Measurements from ENCODE around the gene FOSL1. TPM values are rescaled to one million over a fixed set of nuclear protein-coding genes. Genes with fewer than 3 reads are reported as not detected.

FOSL1 gene
- total and polyA plus RNA-seq, 2 of the 13 experiments (the other 11 are each of a cell fraction or from before 2014, with no cell fraction given): 4.0 to 4.1 TPM

- no peak for TF ChIP-seq ZNF660 (CRISPR knock-in tag; IDR thresholded peaks at IDR 0.05; ENCODE audit: borderline replicate concordance, low read depth)
- 0 out of 2 replicates have a peak, but pooled peaks have one; percentile 3 for TF ChIP-seq MYPOP (CRISPR knock-in tag; IDR thresholded peaks at IDR 0.05)
- no peak for TF ChIP-seq KLF12 (CRISPR knock-in tag; IDR thresholded peaks at IDR 0.05; ENCODE audit: borderline replicate concordance)
- no peak for TF ChIP-seq HNF4G (IDR thresholded peaks at IDR 0.05; ENCODE audit: borderline replicate concordance, low read depth, low read length)
- no peak for TF ChIP-seq HNF4G (CRISPR knock-in tag; IDR thresholded peaks at IDR 0.05; ENCODE audit: borderline replicate concordance, low read depth)
- TF ChIP-seq ZNF225 (CRISPR knock-in tag; IDR thresholded peaks at IDR 0.05): no peak
- TF ChIP-seq NAIF1 (CRISPR knock-in tag; IDR thresholded peaks at IDR 0.05; ENCODE audit: borderline replicate concordance): no peak; the same call in 1 of the 2 replicates
- no peak for TF ChIP-seq ZFYVE20 (CRISPR knock-in tag; IDR thresholded peaks at IDR 0.05; ENCODE audit: borderline replicate concordance, low read depth)
- TF ChIP-seq CREB3 (CRISPR knock-in tag; IDR thresholded peaks at IDR 0.05): no peak
- no peak for TF ChIP-seq STAG1 (CRISPR knock-in tag; IDR thresholded peaks at IDR 0.05)
- TF ChIP-seq ZNF383 (CRISPR knock-in tag; IDR thresholded peaks at IDR 0.05; ENCODE audit: borderline replicate concordance): no peak
- 0 out of 2 replicates have a peak, but pooled peaks have one; percentile 11 for TF ChIP-seq REL (CRISPR knock-in tag; conservative IDR thresholded peaks at IDR 0.05)
- no peak for TF ChIP-seq ZFP41 (CRISPR knock-in tag; IDR thresholded peaks at IDR 0.05; ENCODE audit: borderline replicate concordance)
- no peak for TF ChIP-seq ATF7 (IDR thresholded peaks at IDR 0.05)
- TF ChIP-seq ATF7 (CRISPR knock-in tag; IDR thresholded peaks at IDR 0.05): no peak
- TF ChIP-seq TSC22D2 (CRISPR knock-in tag; IDR thresholded peaks at IDR 0.05; ENCODE audit: borderline replicate concordance): no peak
- no peak for TF ChIP-seq ATAD3A (CRISPR knock-in tag; IDR thresholded peaks at IDR 0.05)
- no peak for TF ChIP-seq MTA3 (CRISPR knock-in tag; IDR thresholded peaks at IDR 0.05)
- no peak for TF ChIP-seq ZBED4 (CRISPR knock-in tag; IDR thresholded peaks at IDR 0.05; ENCODE audit: borderline replicate concordance)
- no peak for TF ChIP-seq KDM1A (CRISPR knock-in tag; IDR thresholded peaks at IDR 0.05)
- TF ChIP-seq HNF1B (CRISPR knock-in tag; IDR thresholded peaks at IDR 0.05): no peak
- no peak for TF ChIP-seq LBX2 (CRISPR knock-in tag; IDR thresholded peaks at IDR 0.05; ENCODE audit: borderline replicate concordance)
- no peak for TF ChIP-seq ZSCAN20 (CRISPR knock-in tag; IDR thresholded peaks at IDR 0.05; ENCODE audit: borderline replicate concordance)
- no peak for TF ChIP-seq TEAD3 (CRISPR knock-in tag; optimal IDR thresholded peaks at IDR 0.05; ENCODE audit: borderline replicate concordance)
Observed at GRCh38 chr11:65857500-65857852, 42.7 kb downstream of the FOSL1 start (continued).
